Mucosa of stomach (tissue), 1 donor: ENCODE results near the gene KLHL36.
A peak's percentile ranks its signal among the peaks of the same experiment; 100 is the strongest.

Experiments used
- H3K27me3 ChIP-seq: one replicate; pipeline ENCODE4 v1.7.0; 2013; ENCODE audit warnings: mild to moderate bottlenecking, low read length; ENCODE audit not compliant: control insufficient read depth, insufficient read depth
- H3K36me3 ChIP-seq: one replicate; pipeline ENCODE4 v1.7.0; 2013; ENCODE audit warnings: low read length; ENCODE audit not compliant: control insufficient read depth, insufficient read depth
- H3K4me1 ChIP-seq: one replicate; pipeline ENCODE4 v1.7.0; 2013; ENCODE audit warnings: mild to moderate bottlenecking, low read length; ENCODE audit not compliant: control insufficient read depth, insufficient read depth
- H3K4me3 ChIP-seq: one replicate; pipeline ENCODE4 v1.7.0; 2013; ENCODE audit warnings: low read length
- H3K9ac ChIP-seq: one replicate; pipeline ENCODE4 v1.7.0; 2013; ENCODE audit warnings: mild to moderate bottlenecking, low read length, moderate library complexity
- H3K9me3 ChIP-seq: one replicate; pipeline ENCODE4 v1.7.0; 2013; ENCODE audit warnings: mild to moderate bottlenecking, low read length, moderate library complexity; ENCODE audit not compliant: control insufficient read depth
- donor health status: Pancreatic carcinoma.

Gene KLHL36

GRCh38 chr16:84647828-84648594 is at the start of gene KLHL36:
Gene KLHL36 (plus strand): TSS chr16:84648511. CDS start chr16:84650868, 2,357 bp downstream.
- H3K4me1 ChIP-seq: peaks cover 14% of the 10 kb centered on the region
- no peaks in the 10 kb centered on the region for H3K27me3 ChIP-seq
- H3K9ac ChIP-seq: peak within 1 kb of the TSS; percentile 86
- H3K36me3 ChIP-seq: no peaks in the 10 kb centered on the region
- H3K4me3 ChIP-seq: peak within 1 kb of the TSS; percentile 88
- H3K9me3 ChIP-seq: no peaks in the 10 kb centered on the region

GRCh38 chr16:84599521-84600202 is 48.6 kb upstream of the KLHL36 start:
- no peak overlapping the region for H3K4me3 ChIP-seq
- no peaks in the 10 kb centered on the region for H3K36me3 ChIP-seq
- peak overlapping the region; percentile 30 for H3K9ac ChIP-seq
- peaks cover 74% of the 10 kb centered on the region for H3K4me1 ChIP-seq
- no peaks in the 10 kb centered on the region for H3K9me3 ChIP-seq
- no peaks in the 10 kb centered on the region for H3K27me3 ChIP-seq

GRCh38 chr16:84600343-84601229 is 47.7 kb upstream of the KLHL36 start:
- Histone ChIP-seq H3K36me3 (no peaks in the 10 kb centered on the region), H3K27me3 (no peaks in the 10 kb centered on the region), H3K9me3 (no peaks in the 10 kb centered on the region), H3K9ac (no peak overlapping the region), H3K4me3 (no peak overlapping the region), H3K4me1 (peaks cover 65% of the 10 kb centered on the region)

- H3K4me1 ChIP-seq: peaks cover 42% of the 10 kb centered on the region
- no peak overlapping the region for H3K4me3 ChIP-seq
- no peaks in the 10 kb centered on the region for H3K9me3 ChIP-seq
Measured at GRCh38 chr16:84603140-84603816, 45.0 kb upstream of the KLHL36 start.

GRCh38 chr16:84603940-84604339 is 44.4 kb upstream of the KLHL36 start:
- H3K9ac ChIP-seq: no peak overlapping the region
- H3K36me3 ChIP-seq: no peaks in the 10 kb centered on the region
- H3K4me1 ChIP-seq: peaks cover 45% of the 10 kb centered on the region
- no peaks in the 10 kb centered on the region for H3K9me3 ChIP-seq
- H3K27me3 ChIP-seq: no peaks in the 10 kb centered on the region
- H3K4me3 ChIP-seq: no peak overlapping the region

More at GRCh38 chr16:84603140-84603816, 45.0 kb upstream of the KLHL36 start:
- no peaks in the 10 kb centered on the region for H3K27me3 ChIP-seq
- peak overlapping the region; percentile 32 for H3K9ac ChIP-seq
- H3K36me3 ChIP-seq: no peaks in the 10 kb centered on the region

GRCh38 chr16:84604477-84605013 is 43.8 kb upstream of the KLHL36 start:
- Histone ChIP-seq H3K4me3 (no peak overlapping the region), H3K27me3 (no peaks in the 10 kb centered on the region), H3K9me3 (no peaks in the 10 kb centered on the region), H3K36me3 (no peaks in the 10 kb centered on the region), H3K4me1 (peaks cover 39% of the 10 kb centered on the region), H3K9ac (no peak overlapping the region)

- Histone ChIP-seq H3K9ac (no peak overlapping the region), H3K9me3 (no peaks in the 10 kb centered on the region), H3K27me3 (no peaks in the 10 kb centered on the region), H3K36me3 (no peaks in the 10 kb centered on the region), H3K4me1 (peaks cover 30% of the 10 kb centered on the region), H3K4me3 (no peak overlapping the region)
Measured at GRCh38 chr16:84605339-84605848, 42.9 kb upstream of the KLHL36 start.

GRCh38 chr16:84606081-84606875 is 42.0 kb upstream of the KLHL36 start:
- Histone ChIP-seq H3K9ac (no peak overlapping the region), H3K9me3 (no peaks in the 10 kb centered on the region), H3K36me3 (no peaks in the 10 kb centered on the region), H3K4me1 (peaks cover 22% of the 10 kb centered on the region), H3K27me3 (no peaks in the 10 kb centered on the region), H3K4me3 (no peak overlapping the region)

- H3K4me1 ChIP-seq: peaks cover 14% of the 10 kb centered on the region
- H3K4me3 ChIP-seq: no peak overlapping the region
- no peaks in the 10 kb centered on the region for H3K9me3 ChIP-seq
- H3K27me3 ChIP-seq: no peaks in the 10 kb centered on the region
- H3K36me3 ChIP-seq: no peaks in the 10 kb centered on the region
- H3K9ac ChIP-seq: no peak overlapping the region
Measured at GRCh38 chr16:84607061-84607460, 41.2 kb upstream of the KLHL36 start.

- H3K4me3 ChIP-seq: no peak overlapping the region
- peaks cover 13% of the 10 kb centered on the region for H3K4me1 ChIP-seq
- no peaks in the 10 kb centered on the region for H3K36me3 ChIP-seq
- no peaks in the 10 kb centered on the region for H3K9me3 ChIP-seq
- no peaks in the 10 kb centered on the region for H3K27me3 ChIP-seq
- no peak overlapping the region for H3K9ac ChIP-seq
Measured at GRCh38 chr16:84607694-84608093, 40.6 kb upstream of the KLHL36 start.
